Fibroblast of upper back skin (primary cell): ENCODE results near the gene ARAF.
"Not testable (repeated sequence)": the region's sequence is repeated elsewhere in the genome, so short reads cannot be mapped to it uniquely, and the experiment has no call there.

Experiments used
- DNase-seq: peaks from one replicate; pipeline ENCODE4 v3.0.0-alpha.2; 2013

Gene ARAF

DNA sequence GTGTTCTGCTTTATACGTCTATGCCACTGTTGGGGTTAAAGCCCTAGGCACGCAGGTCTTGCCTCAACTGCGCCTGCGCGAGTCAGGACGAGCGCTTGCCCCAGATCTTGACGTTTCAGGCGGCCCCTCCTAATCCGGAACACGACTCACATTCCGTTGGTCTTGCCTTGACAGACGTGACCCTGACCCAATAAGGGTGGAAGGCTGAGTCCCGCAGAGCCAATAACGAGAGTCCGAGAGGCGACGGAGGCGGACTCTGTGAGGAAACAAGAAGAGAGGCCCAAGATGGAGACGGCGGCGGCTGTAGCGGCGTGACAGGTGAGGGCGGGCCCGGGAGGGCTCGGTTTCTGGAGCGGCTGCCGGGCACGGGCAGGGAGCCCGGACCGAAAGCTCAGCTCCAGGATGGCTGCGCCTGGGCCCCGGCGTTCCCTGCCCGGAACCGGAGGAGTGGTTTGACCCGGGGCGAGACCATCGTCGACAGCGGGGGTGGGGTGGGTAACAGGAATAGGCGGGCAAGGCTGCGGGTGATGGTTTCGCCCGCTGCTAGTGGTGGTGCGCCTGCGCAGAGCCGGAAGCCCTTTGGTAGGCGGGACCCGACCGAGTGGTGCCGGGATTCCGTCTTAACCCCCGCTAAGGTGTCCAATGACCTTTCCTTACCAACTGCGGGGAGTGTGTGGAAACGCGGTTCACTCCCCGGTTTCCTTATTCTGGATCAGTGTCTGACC, at the start of gene ARAF:
Gene ARAF (plus strand): TSS at position 272 of the 725 bp plus-strand sequence. CDS start 1,763 bp downstream, outside the sequence.
- peak; percentile 99 for DNase-seq

DNA sequence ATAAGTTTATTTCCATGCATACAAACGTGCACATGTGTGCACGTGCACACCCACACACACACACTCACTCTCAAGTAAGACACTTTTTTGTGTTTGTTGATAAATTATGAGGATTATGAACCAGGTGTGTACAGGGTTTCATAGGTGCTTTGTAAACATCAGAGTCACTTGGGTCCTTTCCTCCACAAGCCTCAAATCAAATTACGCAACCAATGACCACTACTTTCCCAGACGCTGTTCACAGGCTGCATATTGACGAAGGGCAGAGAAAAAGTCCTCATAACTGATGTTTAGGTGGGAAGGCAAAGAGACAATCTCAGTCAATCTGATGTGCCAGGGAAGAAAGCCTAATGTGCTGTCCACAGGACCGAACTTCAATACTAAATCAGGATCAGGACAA, 48.6 kb upstream of the ARAF start:
- not testable (repeated sequence) for DNase-seq

DNA sequence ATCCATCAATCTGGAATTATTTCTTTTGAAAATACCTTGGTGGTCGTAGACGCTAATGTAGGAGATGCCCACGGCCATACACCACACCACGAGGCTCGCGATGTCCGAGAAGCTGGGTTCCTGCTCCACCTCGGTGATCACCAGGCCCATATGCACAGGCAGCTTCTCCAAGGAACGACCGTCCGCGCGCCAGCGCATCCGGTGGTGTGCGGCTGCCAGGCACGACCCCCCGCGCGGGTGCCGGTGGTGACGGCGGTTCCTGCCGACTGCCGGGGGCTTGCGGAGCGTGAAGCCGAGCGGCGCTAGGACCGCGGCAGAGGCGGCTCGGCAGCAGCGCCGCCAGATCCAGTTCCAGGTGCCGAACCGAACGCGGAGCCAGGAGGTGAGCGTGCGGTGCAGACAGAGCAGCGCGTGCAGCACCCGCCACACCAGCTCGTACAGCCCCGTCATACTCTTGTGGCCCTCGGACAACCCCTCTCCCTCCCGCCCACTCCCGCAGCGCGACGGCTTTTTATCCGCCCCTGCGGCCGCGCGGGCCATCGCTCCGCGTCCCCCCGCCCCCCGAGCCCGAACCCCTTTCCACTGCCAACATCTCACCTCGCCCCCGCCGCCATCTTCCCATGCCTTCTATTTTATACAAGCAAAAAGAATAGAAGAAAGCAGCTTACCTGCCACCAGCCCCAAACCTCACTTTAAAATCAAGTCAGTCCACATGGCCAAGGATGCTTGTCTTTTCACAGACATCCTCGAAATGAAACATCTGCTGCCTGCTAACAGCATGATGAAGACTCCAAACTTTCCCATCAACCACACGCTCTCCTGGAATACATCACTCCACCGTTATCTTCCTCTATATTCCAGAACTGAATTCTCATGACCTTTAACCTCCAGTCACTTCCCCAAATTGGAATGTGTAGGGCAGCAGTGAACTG, 47.7 kb upstream of the ARAF start:
- DNase-seq, result not testable (repeated sequence)

DNA sequence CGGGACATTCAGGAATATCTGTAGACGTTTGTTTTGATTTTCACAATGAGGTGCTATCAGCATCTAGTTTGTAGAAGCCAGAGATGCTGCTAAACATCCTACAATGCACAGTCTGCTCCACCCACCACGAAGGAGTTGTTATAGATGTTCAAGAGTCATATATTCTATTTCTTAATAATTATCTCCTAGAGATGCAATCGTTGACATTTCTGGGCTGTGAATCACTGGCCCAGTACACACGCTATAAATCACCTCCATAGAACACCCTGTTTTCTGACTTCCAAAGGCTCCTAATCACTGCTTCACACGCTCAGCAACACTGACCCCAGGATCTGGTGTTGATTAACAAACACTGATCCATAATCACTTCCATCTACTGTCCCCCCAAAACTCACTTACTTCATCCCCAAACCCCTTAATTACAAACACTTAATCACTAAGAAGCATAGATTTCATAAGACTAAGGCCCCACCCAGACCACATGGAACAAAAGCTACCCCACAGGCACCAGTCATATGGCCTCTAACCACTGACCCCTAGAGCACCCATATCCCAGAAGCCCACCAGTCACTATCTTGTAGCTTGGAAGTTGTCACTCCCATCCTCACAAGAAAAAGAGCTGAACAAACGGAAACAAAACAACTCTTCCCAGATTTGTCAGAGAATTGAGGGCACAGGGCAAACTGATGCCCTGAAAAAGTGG, 46.3 kb upstream of the ARAF start:
- peak; percentile 57 for DNase-seq

DNA sequence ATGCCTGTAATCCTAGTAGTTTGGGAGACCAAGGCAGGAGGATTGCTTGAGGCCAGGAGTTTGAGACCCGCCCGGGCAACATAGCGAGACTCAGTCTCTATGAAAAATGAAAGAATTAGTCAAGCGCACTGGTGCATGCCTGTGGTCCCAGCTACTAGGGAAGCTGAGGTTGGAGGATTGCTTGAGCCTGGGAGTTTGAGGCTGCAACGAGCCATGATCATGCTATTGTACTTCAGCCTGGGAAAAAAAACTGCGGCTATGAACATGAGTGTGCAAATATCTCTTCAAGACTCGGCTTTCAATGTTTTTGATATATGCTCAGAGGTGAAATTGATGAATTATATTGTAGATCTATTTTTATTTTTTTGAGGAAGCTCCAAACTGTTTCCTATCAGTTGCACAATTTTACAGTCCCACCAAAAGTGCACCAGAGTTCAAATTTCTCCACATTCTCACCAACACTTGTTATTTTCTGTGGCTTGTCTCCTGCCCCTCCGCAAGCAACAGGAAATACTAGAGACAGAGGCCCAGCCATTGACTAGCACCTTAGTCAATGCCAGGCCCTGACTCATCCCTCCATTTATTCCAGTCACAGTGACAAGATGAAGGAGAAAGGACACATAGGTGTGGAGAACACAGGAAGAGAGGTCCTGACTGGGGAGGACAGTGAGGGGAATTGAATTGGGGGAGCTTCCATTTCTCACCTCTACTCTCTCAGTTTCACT, 44.9 kb upstream of the ARAF start:
- DNase-seq, result peak; percentile 24

DNA sequence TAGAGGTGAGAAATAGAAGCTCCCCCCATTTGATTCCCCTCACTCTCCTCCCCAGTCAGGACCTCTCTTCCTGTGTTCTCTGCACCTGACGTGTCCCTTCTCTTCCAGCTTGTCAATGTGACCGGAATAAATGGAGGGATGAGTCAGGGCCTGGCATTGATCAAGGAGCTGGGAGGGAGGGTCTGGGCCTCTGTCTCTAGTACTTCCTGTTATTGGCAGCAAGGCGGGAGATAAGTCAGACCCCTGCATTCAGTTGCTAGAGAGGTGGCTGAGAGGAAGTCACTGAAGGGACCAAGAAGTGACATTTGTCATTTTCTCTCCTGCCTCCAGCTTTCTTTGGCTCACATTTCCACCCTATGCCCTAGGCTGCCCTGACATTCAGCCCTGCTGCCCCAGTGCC, 42.9 kb upstream of the ARAF start:
- no peak for DNase-seq

DNA sequence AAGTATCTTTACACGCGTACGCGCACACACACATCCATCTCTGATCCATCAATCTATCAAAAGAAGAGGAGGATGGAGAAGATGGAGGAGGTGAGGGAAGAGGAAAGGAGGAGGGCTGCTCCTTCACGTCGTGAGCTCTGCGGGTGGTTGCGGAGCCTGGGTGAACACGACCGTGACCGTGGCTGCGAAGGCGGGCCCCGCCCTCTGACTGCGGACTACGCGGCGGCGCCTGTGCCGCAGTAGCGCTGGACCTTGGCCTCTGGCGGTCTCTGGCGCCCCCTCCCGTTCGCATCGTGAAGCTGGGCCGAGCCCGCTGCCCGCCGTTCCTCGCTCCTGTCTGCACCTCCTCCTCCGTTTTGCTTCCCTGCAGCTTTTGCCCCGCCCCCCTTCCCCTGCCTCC, 37.7 kb upstream of the ARAF start:
- DNase-seq, result peak; percentile 65

DNA sequence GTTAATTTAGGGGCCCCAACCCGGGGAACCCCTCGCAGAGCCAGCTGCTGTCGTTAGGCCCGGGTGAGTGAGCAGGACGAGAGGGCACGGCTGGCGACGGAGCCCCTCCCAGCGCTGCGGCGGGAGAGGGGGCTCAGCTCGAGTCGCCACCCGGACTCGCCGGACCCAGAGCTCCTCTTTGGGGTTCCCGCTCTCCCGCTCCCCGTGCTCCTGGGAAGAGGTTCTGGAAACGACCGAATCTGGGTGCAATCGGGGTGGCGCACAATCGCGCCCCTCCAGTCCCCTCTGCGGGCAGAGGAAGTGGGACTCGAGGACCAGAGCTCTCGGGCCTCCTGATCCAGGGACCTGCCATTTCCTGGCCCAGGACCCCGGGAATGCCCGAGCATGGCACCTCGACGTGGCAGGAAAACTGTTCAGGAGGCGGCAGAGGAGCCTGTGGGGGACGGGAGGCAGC, 37.3 kb upstream of the ARAF start:
- DNase-seq, result no peak

DNA sequence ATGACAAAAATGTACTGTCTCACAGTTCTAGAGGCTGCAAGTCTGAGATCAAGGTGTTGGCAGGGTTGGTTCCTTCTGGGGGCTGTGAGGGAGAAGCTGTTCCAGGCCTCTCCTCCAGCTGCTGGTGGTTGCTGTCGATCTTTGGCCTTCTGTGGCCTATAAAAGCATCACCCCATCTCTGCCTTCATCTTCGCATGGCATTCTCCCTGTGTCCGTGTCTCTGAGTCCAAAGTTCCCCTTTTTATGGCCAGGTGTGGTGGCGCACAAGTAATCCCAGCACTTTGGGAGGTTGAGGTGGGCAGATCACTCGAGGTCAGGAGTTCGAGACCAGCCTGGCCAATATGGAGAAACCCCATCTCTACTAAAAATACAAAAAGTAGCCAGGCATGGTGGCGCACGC, 31.5 kb upstream of the ARAF start:
- DNase-seq, result no peak

DNA sequence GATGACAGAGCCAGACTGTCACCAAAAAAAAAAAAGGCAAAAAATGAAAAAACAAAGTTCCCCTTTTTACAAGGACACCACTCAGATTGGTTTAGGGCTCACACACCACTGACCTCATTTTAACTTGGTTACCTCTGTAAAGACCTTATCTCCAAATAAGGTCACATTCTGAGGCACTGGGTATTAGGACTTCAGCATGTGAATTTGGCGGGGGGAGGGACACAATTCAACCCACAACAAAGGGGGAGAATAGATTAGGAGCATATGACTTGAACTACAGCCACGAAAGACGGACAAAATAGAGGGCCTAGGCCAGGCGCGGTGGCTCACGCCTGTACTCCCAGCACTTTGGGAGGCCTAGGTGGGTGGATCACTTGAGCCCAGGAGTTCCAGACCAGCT, 31.0 kb upstream of the ARAF start:
- DNase-seq, result no peak

DNA sequence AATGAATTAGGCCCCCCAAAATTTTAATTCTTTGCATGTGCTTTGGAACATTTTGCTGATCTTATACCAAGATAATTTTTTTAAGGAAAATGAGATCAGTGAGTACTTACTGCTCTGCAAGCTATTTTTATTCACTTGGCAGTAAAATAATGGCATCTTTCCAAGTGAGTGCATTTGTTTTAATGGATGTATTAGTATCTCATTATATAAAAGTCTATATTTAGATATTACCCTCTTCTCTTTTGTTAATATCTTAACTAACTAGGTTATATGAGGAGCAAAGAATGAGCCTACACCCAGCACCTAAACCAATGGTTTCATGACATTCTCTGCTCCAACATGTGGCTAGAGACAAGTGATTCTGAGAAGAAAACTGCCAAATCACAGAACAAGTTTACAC, 21.1 kb upstream of the ARAF start:
- no peak for DNase-seq

DNA sequence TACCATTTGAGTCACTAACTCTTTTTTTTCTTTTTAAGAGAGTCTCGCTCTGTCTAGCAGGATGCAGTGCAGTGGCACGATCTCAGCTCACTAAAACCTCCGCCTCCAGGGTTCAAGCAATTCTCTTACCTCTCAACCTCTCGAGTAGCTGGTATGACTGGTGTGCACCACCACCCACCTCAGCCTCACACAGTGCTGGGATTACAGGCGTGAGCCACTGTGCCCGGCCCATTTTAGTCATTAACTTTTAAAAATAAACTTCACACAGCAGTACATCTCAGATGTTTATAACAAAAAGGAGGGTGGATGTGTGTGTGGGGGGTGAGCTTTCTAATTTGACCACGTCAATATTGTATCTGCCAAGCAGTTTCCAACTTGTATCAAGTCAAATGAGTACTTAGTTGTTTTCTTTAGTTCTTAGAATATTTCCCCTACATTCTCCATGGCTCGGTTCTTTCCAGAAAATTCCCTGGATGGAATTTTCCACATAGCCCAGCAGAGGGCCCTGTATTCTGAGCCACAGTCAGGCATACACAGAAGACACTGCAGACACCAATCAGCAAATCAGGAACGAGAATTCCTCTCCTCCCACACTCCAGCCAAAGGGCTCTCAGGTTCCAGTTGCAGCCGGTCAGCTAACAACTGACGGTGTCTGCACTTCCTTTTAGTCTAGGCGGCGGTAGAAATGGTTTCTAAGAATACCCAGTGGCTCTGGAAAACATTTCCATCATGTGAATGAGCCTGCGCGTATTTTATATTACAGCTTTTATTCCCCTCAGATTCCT, 20.1 kb upstream of the ARAF start:
- DNase-seq, result peak; percentile 90

DNA sequence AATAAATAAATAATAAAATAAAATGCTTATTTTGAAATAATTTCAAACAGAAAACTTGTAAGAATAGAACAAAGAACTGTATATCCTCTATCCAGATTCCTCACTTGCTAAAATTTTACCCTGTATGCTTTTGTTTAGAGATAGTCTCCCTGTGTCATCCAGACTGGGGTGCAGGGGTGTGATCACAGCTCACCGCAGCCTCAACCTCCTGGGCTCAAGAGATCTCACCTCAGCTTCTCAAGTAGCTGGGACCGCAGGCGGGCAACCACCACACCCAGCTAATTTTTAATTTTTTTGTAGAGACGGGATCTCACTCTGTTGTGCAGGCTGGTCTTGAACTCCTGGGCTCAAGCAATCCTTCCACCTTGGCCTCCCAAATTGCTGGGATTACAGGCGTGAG, 17.5 kb upstream of the ARAF start:
- DNase-seq, result no peak

DNA sequence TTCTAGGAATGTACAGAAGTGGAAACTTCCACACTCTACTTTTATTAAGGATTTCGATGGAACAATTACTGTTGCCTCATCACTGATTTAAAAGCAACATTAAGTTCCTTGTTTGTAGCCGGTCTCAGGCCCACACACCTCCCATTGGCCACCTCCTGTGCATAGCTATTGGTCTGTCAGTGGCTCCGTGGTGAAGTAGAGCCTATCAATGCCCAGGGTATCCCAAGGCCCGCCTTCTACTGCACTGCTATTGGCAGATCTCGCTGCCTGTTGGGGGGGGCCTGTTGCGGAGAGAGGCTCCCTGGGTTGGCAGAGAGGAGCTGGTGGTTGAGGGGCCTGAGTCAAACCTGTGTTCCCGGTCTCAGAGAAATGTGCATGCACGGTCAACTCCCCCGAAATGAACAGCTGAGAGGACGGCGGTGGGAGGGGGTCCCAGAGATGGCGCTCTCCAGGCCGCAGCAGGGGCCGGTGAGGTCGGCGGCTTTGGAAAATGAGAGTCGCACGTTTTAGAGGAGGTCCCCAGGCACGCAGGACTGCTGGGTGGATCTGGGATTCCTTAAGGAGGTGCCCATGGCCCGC, 4.9 kb upstream of the ARAF start:
- DNase-seq, result peak; percentile 93

DNA sequence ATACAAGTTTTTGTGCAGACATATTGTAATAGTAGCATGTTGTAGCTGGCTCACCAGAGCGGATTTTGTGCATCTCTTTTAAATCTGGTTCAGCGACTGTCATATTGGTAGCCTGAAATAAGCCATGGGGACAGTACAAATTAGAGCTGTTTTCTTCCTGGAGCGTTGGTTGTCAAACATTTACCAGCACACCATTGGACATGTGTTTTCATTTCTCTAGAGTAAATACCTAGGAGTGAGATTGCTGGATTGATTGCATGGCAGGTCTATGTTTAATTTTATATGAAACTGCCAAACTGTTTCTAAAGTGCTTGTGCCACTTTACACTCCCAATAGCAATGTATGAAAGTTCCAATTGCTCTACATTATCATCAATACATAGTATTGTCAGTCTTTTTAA, 2.6 kb upstream of the ARAF start:
- DNase-seq, result no peak

DNA sequence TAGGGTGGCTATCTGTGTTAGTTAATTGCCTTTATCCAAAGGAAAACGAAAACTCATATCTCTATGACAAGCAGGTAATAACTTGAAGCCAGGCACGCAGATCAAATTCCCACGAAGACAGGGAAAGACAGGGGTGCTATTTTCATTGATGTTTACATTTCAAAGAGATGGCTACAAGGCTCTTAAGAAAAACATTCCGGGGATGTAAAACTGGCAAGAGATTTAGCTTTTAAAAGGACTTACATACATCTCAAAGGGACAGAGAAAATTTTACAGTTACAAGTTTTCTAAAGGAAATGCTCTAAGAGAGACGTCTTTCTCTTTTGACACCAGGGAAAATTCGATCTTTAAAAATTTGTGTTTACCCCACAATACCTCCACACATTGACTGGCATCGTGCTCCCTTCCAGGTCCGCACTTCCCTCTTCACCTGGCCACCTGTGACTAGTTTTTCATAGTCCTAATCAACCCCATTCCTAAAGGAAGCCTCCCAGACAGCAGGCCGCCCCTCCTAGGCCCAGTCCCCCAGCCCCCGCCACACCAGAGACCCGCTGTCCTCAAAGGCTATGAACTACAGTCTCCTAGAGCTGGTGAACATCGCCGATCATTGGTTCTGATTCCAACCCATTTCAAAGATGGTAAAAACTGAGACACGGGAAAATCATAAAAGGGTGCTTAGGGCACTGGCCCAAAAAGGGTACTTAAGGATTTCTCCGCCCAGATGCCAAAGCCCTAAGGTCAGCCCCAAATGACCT, 649 bp upstream of the ARAF start:
- DNase-seq, result no peak

DNA sequence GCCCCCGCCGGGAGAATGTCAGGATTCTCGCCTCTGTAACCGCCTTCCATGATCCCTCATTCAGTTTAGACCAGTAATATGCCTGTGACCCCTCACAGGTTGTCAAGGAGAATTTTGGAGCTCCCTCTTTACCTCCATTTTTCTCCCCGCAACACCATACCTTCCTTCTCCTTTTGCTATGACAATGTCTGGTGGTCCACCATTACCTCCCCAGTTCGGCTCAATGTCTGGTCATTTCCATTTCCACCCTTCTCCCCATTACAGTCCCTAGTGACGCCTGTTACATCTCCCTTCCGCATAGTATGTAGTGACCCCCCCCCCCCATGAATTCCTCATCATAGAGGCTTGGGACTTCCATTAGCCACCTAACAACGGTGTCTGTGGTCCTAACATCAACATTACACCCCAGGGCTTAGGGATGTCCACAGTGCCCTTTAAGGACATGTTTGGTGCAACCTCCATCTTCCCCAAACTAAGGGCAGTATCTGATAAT, 700 bp downstream of the ARAF start:
- DNase-seq, result no peak

DNA sequence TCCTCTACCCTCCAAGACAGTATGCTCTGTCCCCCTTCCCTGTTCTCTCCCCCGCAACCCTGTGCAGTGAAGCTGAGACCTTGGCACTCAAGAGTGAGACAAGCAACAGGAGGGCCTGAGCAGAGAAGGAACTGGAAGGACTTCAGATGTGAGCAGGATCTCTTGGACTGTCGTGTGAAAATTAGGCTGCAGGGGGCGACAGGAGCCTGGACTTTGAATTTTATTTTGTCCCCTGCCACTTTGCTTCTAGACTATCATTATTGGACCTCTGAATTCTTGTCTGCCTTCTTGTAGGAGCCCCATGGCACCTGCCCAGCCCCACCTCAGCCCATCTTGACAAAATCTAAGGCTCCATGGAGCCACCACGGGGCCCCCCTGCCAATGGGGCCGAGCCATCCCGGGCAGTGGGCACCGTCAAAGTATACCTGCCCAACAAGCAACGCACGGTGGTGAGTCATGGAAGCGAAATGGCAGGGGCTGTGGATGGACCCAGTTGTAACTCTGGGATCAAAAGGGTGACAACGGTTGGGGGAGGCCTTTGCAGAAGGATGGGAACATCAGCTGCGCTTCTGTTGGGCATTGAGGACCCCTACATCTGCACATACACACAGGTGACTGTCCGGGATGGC, 1.7 kb downstream of the ARAF start:
- no peak for DNase-seq

DNA sequence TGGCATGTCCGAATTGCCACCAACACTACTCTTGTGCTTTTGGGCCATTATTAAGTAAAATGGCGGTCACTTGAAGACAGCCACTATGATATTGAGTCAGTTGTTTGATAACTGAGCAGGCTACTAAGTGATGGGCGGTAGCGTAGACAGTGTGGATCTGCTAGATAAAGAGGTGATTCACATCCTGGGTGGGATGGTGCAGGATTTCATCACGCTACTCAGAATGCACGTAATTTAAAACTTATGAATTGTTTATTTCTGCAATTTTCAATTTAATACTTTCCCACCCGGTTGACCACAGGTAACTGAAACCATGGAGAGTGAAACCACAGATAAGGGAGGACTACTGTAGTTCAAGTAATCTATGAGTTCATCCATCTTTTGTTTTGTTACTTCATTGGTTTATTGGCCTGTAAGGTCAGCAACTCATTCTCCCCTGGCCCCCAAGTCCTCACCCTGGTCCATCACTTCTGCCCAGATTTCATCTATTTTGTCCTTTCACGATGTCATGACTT, 2.9 kb downstream of the ARAF start:
- DNase-seq, result no peak
